Islet of Langerhans (tissue), 1 donor: ENCODE results near the gene DLGAP4.

Experiments
- FAIRE-seq: peaks from one replicate; lab custom pipeline; 2011; peaks lifted over from hg19 to GRCh38; lab: Jason Lieb, UNC

Gene DLGAP4

GRCh38 chr20:36305602-36306551 lies at the start of gene DLGAP4:
Gene DLGAP4 (plus strand): TSS chr20:36306339. CDS start chr20:36431718, 125,379 bp downstream.
- no peak for FAIRE-seq

GRCh38 chr20:36259177-36260061 lies 46.7 kb upstream of the DLGAP4 start:
- FAIRE-seq: no peak

GRCh38 chr20:36260316-36260715 lies 45.8 kb upstream of the DLGAP4 start:
- no peak for FAIRE-seq

GRCh38 chr20:36261389-36262105 lies 44.6 kb upstream of the DLGAP4 start:
- no peak for FAIRE-seq

GRCh38 chr20:36262440-36262839 lies 43.7 kb upstream of the DLGAP4 start:
- FAIRE-seq: no peak

- FAIRE-seq: no peak
These were observed 41.5 kb upstream of the DLGAP4 start for GRCh38 chr20:36264426-36265246.

GRCh38 chr20:36266189-36266588 lies 40.0 kb upstream of the DLGAP4 start:
- no peak for FAIRE-seq

GRCh38 chr20:36267605-36268381 lies 38.3 kb upstream of the DLGAP4 start:
- no peak for FAIRE-seq

- FAIRE-seq: no peak
These were observed 37.4 kb upstream of the DLGAP4 start for GRCh38 chr20:36268440-36269342.

- no peak for FAIRE-seq
These were observed 36.6 kb upstream of the DLGAP4 start for GRCh38 chr20:36269507-36269906.

- no peak for FAIRE-seq
These were observed 35.1 kb upstream of the DLGAP4 start for GRCh38 chr20:36270744-36271638.

GRCh38 chr20:36271639-36272546 lies 34.2 kb upstream of the DLGAP4 start:
- FAIRE-seq: no peak

- FAIRE-seq: no peak
These were observed 33.5 kb upstream of the DLGAP4 start for GRCh38 chr20:36272547-36273220.

- FAIRE-seq: no peak
These were observed 32.5 kb upstream of the DLGAP4 start for GRCh38 chr20:36273414-36274180.

GRCh38 chr20:36274181-36274841 lies 31.8 kb upstream of the DLGAP4 start:
- no peak for FAIRE-seq
